Measurements from ENCODE around the gene CYP4F11. TPM values are rescaled to one million over a fixed set of nuclear protein-coding genes. Genes with fewer than 3 reads are reported as not detected.
"Not testable (repeated sequence)": the region's sequence is repeated elsewhere in the genome, so short reads cannot be mapped to it uniquely, and the experiment has no call there.

Gene CYP4F11
- total RNA-seq, 4 donors from 2014 or later, result 0.32 to 0.66 TPM; not detected in 2

DNA sequence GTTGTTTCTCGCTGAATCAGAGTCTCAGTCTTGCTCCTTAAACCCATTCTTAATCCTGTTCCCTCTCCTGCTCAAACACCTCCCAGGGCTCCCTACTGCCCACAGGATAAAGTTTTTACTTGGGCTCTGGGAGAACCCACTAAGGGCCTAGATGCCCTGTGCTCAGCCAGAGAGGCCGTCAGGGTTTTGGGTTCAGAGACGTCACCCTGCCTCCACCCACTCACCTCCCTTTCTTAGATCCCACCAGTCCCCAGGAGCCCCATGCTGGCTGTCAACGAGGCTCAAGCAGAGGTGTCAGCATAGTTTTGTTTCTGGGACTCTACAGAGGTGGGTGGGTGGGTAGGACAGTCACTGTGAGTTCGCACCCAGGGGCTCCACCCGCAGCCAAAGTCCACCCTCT is 20.9 kb downstream of the CYP4F11 start:
- WGBS, result 49% methylated on average over 4 of the region's 6 CpGs
- Histone ChIP-seq H3K36me3 (no peaks in the 10 kb centered on the region), H3K27me3 (peaks cover 0 to 64% (median 26%) of the 10 kb centered on the region in 4 donors), H3K9me3 (peaks cover 0 to 14% (median 13%) of the 10 kb centered on the region in 4 donors), H3K4me3 (no peak overlapping the region), H3K27ac (replicated peaks in 1 of 4) (no peak overlapping the region), H3K4me1 (peaks cover 0 to 5% (median 4%) of the 10 kb centered on the region in 4 donors)
- no peak for TF ChIP-seq POLR2A (IDR thresholded peaks at IDR 0.05; ENCODE audit: low read depth)
- TF ChIP-seq, protein P1, sequence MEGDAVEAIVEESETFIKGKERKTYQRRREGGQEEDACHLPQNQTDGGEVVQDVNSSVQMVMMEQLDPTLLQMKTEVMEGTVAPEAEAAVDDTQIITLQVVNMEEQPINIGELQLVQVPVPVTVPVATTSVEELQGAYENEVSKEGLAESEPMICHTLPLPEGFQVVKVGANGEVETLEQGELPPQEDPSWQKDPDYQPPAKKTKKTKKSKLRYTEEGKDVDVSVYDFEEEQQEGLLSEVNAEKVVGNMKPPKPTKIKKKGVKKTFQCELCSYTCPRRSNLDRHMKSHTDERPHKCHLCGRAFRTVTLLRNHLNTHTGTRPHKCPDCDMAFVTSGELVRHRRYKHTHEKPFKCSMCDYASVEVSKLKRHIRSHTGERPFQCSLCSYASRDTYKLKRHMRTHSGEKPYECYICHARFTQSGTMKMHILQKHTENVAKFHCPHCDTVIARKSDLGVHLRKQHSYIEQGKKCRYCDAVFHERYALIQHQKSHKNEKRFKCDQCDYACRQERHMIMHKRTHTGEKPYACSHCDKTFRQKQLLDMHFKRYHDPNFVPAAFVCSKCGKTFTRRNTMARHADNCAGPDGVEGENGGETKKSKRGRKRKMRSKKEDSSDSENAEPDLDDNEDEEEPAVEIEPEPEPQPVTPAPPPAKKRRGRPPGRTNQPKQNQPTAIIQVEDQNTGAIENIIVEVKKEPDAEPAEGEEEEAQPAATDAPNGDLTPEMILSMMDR (IDR thresholded peaks at IDR 0.05), result no peak
- TF ChIP-seq POLR2AphosphoS5 (IDR thresholded peaks at IDR 0.05), result no peak
- no peak for TF ChIP-seq EP300 (IDR thresholded peaks at IDR 0.05)
- intact Hi-C loops (cut with DNase I), result no loop called here
- peak; percentile 50 for DNase-seq (ENCODE audit: extremely low spot score)

DNA sequence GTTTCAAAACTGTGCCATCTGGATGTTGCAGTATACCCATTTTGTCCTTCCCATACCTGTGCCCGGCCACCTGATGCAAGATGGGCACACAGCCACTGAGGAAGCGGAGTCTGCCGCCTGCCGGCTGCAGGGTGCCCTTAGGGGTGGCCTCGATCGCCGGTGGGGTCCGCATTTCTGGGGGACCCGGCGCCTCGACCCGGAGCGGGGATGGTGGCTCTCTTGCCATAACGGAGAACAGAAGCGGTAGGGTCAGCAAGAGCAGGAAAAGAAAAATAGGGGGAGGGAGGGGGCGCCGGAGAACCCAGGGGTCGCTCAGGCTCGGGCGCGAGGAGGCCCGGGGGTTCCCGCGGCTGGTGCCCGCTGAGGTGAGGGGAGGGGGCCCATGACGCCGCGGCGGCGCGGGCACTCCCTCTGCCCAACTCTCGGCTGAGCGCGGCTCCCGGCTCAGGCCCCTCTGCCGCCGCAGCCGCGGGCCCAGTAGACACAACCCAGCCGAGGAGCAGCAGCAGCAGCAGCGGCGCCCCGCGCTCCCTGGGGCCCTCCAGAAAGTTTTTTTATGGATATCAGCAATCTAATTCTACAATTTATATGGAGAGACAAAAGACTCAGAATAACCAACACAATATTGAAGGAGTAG is 22.6 kb downstream of the CYP4F11 start:
- H3K27me3 ChIP-seq, result peaks cover 0 to 60% (median 26%) of the 10 kb centered on the region in 4 donors

DNA sequence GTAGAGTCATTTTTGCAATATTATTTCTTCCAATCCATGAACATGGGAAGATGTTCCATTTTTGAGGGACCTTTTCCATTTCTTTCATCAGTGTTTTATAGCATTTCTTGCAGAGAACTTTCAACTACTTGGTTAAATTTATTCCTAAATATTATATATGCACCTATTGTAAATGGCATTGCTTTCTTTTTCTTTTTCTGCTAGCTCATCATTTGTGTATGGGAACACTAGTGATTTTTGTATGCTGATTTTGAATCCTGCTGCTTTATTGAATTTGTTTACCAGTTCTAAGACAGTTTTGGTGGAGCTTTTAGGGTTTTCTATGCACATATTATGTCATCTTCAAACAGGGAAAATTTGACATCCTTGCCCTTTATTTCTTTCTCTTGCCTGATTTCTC is 29.3 kb downstream of the CYP4F11 start:
- H3K36me3 ChIP-seq, result no peaks in the 10 kb centered on the region
- H3K4me1 ChIP-seq, result no peaks in the 10 kb centered on the region
- H3K4me3 ChIP-seq, result no peak overlapping the region
- intact Hi-C loops (cut with DNase I), result no loop called here
- DNase-seq (ENCODE audit: extremely low spot score), result no peak
- peaks cover 0 to 37% (median 3%) of the 10 kb centered on the region in 4 donors for H3K27me3 ChIP-seq
- TF ChIP-seq POLR2AphosphoS5 (IDR thresholded peaks at IDR 0.05) (no peak), EP300 (IDR thresholded peaks at IDR 0.05) (no peak), POLR2A (IDR thresholded peaks at IDR 0.05; ENCODE audit: low read depth) (no peak)
- TF ChIP-seq, protein P1 (IDR thresholded peaks at IDR 0.05), result no peak
- peaks cover 0 to 8% (median 0%) of the 10 kb centered on the region in 4 donors for H3K9me3 ChIP-seq
- H3K27ac ChIP-seq (replicated peaks in 1 of 4), result no peak overlapping the region

More for the DNA sequence above, 22.6 kb downstream of the CYP4F11 start:
- intact Hi-C loops (cut with DNase I), result no loop called here
- Histone ChIP-seq H3K27ac (replicated peaks in 1 of 4) (no peak overlapping the region), H3K4me3 (no peak overlapping the region), H3K9me3 (peaks cover 0 to 14% (median 13%) of the 10 kb centered on the region in 4 donors), H3K36me3 (no peaks in the 10 kb centered on the region), H3K4me1 (peaks cover 0 to 5% (median 4%) of the 10 kb centered on the region in 4 donors)
- DNase-seq (ENCODE audit: extremely low spot score), result peak; percentile 75
- TF ChIP-seq POLR2A (IDR thresholded peaks at IDR 0.05; ENCODE audit: low read depth) (no peak), POLR2AphosphoS5 (IDR thresholded peaks at IDR 0.05) (no peak), EP300 (IDR thresholded peaks at IDR 0.05) (no peak)
- TF ChIP-seq, protein P1 (IDR thresholded peaks at IDR 0.05), result no peak
- WGBS, result under 1% methylated on average over 39 of the region's 44 CpGs

DNA sequence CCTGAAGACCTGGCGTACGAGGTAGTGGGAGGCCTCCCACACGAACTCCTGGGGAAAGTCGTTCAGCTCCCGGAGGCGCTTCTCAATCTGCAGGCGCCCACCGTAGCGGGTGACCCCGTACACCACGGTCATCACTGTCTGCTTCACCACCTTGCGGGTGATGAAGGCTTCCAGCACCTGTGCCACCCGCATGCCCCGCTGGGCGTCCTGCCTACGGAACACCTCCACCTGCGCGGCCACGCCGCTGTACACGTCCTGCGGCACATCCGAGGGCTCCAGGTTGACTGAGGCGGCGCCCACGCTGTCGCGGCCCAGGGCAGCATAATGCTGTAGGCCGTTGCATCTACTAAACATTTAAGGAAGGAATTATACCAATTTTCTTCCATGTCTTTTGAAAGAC is 31.4 kb downstream of the CYP4F11 start:
- H3K4me3 ChIP-seq, result not testable (repeated sequence)
- whole genome bisulfite sequencing, result 93% methylated on average over 29 of the region's 29 CpGs

DNA sequence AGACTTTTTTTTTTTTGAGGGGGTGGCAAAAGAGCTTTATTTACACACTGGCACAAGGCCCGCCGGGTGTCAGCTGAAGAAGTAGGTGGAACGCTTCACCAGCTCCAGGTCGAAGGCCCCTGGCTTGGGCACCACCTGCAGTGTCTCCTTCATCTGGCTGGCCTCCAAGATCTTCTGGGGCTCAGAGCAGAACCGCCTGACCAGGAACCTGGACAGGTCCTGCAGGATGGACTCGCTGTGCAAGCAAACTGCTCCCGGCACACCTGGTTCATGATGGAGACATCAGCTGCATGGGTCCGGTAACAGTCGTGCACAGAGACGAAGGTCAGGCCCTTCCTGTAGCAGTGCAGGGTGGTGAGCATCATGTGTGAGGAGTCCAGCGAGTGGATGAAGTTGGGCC is 32.1 kb downstream of the CYP4F11 start:
- intact Hi-C loops (cut with DNase I), result no loop called here
- H3K36me3 ChIP-seq, result no peaks in the 10 kb centered on the region
- DNase-seq (ENCODE audit: extremely low spot score), result no peak
- no peak for TF ChIP-seq EP300 (IDR thresholded peaks at IDR 0.05)
- TF ChIP-seq POLR2A (IDR thresholded peaks at IDR 0.05; ENCODE audit: low read depth), result no peak
- TF ChIP-seq, protein P1 (IDR thresholded peaks at IDR 0.05), result no peak
- no peak for TF ChIP-seq POLR2AphosphoS5 (IDR thresholded peaks at IDR 0.05)
- H3K4me1 ChIP-seq, result peaks cover 0 to 5% (median 2%) of the 10 kb centered on the region in 4 donors
- peaks cover 0 to 8% (median 0%) of the 10 kb centered on the region in 4 donors for H3K9me3 ChIP-seq
- H3K27me3 ChIP-seq, result peaks cover 0 to 45% (median 4%) of the 10 kb centered on the region in 4 donors
- H3K4me3 ChIP-seq, result no peak overlapping the region
- no peak overlapping the region for H3K27ac ChIP-seq (replicated peaks in 1 of 4)
- 93% methylated on average over 11 of the region's 11 CpGs for WGBS

More for the DNA sequence above, 31.4 kb downstream of the CYP4F11 start:
- H3K4me1 ChIP-seq; intact Hi-C loops (cut with DNase I); H3K36me3 ChIP-seq; H3K9me3 ChIP-seq; H3K27ac ChIP-seq (replicated peaks in 1 of 4): not testable (repeated sequence)
- peak; percentile 64 for DNase-seq (ENCODE audit: extremely low spot score)
- H3K27me3 ChIP-seq, result peaks cover 0 to 38% (median under 1%) of the 10 kb centered on the region in 4 donors
